ENCODE results near the gene NBEAL2.

The NBEAL2 gene

GRCh38 chr3:47041114-47041513, 61.6 kb downstream of the NBEAL2 start:
- no peaks in the 10 kb centered on the region for H3K27me3 ChIP-seq
- peaks cover 58 to 83% (median 75%) of the 10 kb centered on the region in 3 donors for H3K36me3 ChIP-seq
- DNase-seq = no peak
- no peak for TF ChIP-seq CTCF (IDR thresholded peaks at IDR 0.05)
- intact Hi-C loops (cut with DNase I; ENCODE audit: low total_unique reads) = no loop called here
- H3K4me1 ChIP-seq = no peaks in the 10 kb centered on the region
- H3K4me3 ChIP-seq = no peak overlapping the region
- H3K9me3 ChIP-seq = no peaks in the 10 kb centered on the region
- no peak overlapping the region for H3K27ac ChIP-seq

- Histone ChIP-seq H3K27me3 (no peaks in the 10 kb centered on the region), H3K27ac (no peak overlapping the region), H3K4me1 (no peaks in the 10 kb centered on the region), H3K36me3 (peaks cover 51 to 75% (median 67%) of the 10 kb centered on the region in 3 donors), H3K4me3 (no peak overlapping the region), H3K9me3 (no peaks in the 10 kb centered on the region)
- intact Hi-C loops (cut with DNase I; ENCODE audit: low total_unique reads) = no loop called here
- no peak for TF ChIP-seq CTCF (IDR thresholded peaks at IDR 0.05)
- DNase-seq = no peak
Observed at GRCh38 chr3:47042231-47042791, 62.8 kb downstream of the NBEAL2 start.

- TF ChIP-seq CTCF (IDR thresholded peaks at IDR 0.05) = no peak
- peaks cover 19 to 30% (median 20%) of the 10 kb centered on the region in 3 donors for H3K36me3 ChIP-seq
- intact Hi-C loops (cut with DNase I; ENCODE audit: low total_unique reads) = no loop called here
Observed at GRCh38 chr3:47047069-47047468, 67.6 kb downstream of the NBEAL2 start.

GRCh38 chr3:47047673-47048072, 68.2 kb downstream of the NBEAL2 start:
- no peak for TF ChIP-seq CTCF (IDR thresholded peaks at IDR 0.05)
- Histone ChIP-seq H3K4me1 (peaks cover 0 to 3% (median 0%) of the 10 kb centered on the region in 4 donors), H3K9me3 (no peaks in the 10 kb centered on the region), H3K27ac (no peak overlapping the region), H3K4me3 (no peak overlapping the region), H3K27me3 (no peaks in the 10 kb centered on the region), H3K36me3 (peaks cover 15 to 28% (median 18%) of the 10 kb centered on the region in 3 donors)
- intact Hi-C loops (cut with DNase I; ENCODE audit: low total_unique reads) = no loop called here
- no peak for DNase-seq

More at GRCh38 chr3:47047069-47047468, 67.6 kb downstream of the NBEAL2 start:
- Histone ChIP-seq H3K4me1 (peaks cover 0 to 3% (median 0%) of the 10 kb centered on the region in 4 donors), H3K27ac (no peak overlapping the region), H3K9me3 (no peaks in the 10 kb centered on the region), H3K4me3 (no peak overlapping the region), H3K27me3 (no peaks in the 10 kb centered on the region)
- DNase-seq = no peak

- Histone ChIP-seq H3K36me3 (peaks cover 7 to 24% (median 22%) of the 10 kb centered on the region in 3 donors), H3K27ac (no peak overlapping the region), H3K4me3 (no peak overlapping the region), H3K27me3 (no peaks in the 10 kb centered on the region), H3K4me1 (peaks cover 0 to 17% (median 4%) of the 10 kb centered on the region in 4 donors), H3K9me3 (no peaks in the 10 kb centered on the region)
- TF ChIP-seq CTCF (IDR thresholded peaks at IDR 0.05) = no peak
- intact Hi-C loops (cut with DNase I; ENCODE audit: low total_unique reads) = no loop called here
- DNase-seq = no peak
Observed at GRCh38 chr3:47054412-47054811, 74.9 kb downstream of the NBEAL2 start.

Measured in tibial artery (tissue), 4 donors.